H9 (cell line): ENCODE measurements around the gene MGAT5. TPM values are rescaled to one million over a fixed set of nuclear protein-coding genes. Genes with fewer than 3 reads are reported as not detected.

Source experiments
- DNase-seq: peaks from one replicate; pipeline ENCODE4 v3.0.0-alpha.2; 2017
- H2AFZ ChIP-seq: one replicate; pipeline ENCODE4 v1.6.1; 2013; ENCODE audit warnings: mild to moderate bottlenecking, low read length, control low read depth, moderate library complexity
- H2AK5ac ChIP-seq: 2 replicates; pipeline ENCODE4 v1.6.1; 2013; ENCODE audit warnings: low read length, control low read depth, mixed read lengths; ENCODE audit not compliant: insufficient read length
- H2BK120ac ChIP-seq: one replicate; pipeline ENCODE4 v1.6.1; 2013; ENCODE audit warnings: low read depth, mild to moderate bottlenecking, low read length, control low read depth, inconsistent platforms; ENCODE audit not compliant: poor library complexity, severe bottlenecking
- H2BK12ac ChIP-seq: 2 replicates; pipeline ENCODE4 v1.6.1; 2013; ENCODE audit warnings: low read length, control low read depth, mixed read lengths, low read depth; ENCODE audit not compliant: insufficient read length
- H2BK15ac ChIP-seq: 2 replicates; pipeline ENCODE4 v1.6.1; 2013; ENCODE audit warnings: low read depth, low read length, control low read depth
- H2BK20ac ChIP-seq: one replicate; pipeline ENCODE4 v1.6.1; 2013; ENCODE audit warnings: low read depth, mild to moderate bottlenecking, low read length, control low read depth, inconsistent platforms; ENCODE audit not compliant: poor library complexity, severe bottlenecking
- H2BK5ac ChIP-seq: 2 replicates; pipeline ENCODE4 v1.6.1; 2013; ENCODE audit warnings: low read length, control low read depth, mixed read lengths; ENCODE audit not compliant: insufficient read length
- H3K14ac ChIP-seq: 2 replicates; pipeline ENCODE4 v1.6.1; 2013; ENCODE audit warnings: low read length, control low read depth; ENCODE audit not compliant: insufficient read depth
- H3K18ac ChIP-seq: 2 replicates; pipeline ENCODE4 v1.6.1; 2013; ENCODE audit warnings: low read depth, mild to moderate bottlenecking, mixed read lengths, low read length, control low read depth; ENCODE audit not compliant: insufficient read length
- H3K23ac ChIP-seq: 2 replicates; pipeline ENCODE4 v1.6.1; 2013; ENCODE audit warnings: low read length, control low read depth, mixed read lengths, low read depth; ENCODE audit not compliant: insufficient read length
- H3K23me2 ChIP-seq: 2 replicates; pipeline ENCODE4 v1.6.1; 2013; ENCODE audit warnings: low read depth, mild to moderate bottlenecking, mixed read lengths, low read length, control low read depth; ENCODE audit not compliant: insufficient read length, poor library complexity, severe bottlenecking
- H3K27ac ChIP-seq: 2 replicates; pipeline ENCODE4 v1.5.1; 2013; ENCODE audit warnings: low read length, control low read depth, mixed read lengths, low read depth; ENCODE audit not compliant: insufficient read length
- H3K27me3 ChIP-seq: 2 replicates; pipeline ENCODE4 v1.6.1; 2013; ENCODE audit warnings: low read length, control low read depth, inconsistent platforms; ENCODE audit not compliant: insufficient read depth
- H3K4ac ChIP-seq: 2 replicates; pipeline ENCODE4 v1.6.1; 2013; ENCODE audit warnings: low read depth, mild to moderate bottlenecking, control low read depth, inconsistent platforms, low read length, moderate library complexity
- H3K4me1 ChIP-seq: 2 replicates; pipeline ENCODE4 v1.6.1; 2013; ENCODE audit warnings: low read length, control low read depth, inconsistent platforms; ENCODE audit not compliant: insufficient read depth
- H3K4me2 ChIP-seq: 2 replicates; pipeline ENCODE4 v1.6.1; 2013; ENCODE audit warnings: low read length, control low read depth, mixed read lengths; ENCODE audit not compliant: insufficient read length, insufficient read depth
- H3K56ac ChIP-seq: 2 replicates; pipeline ENCODE4 v1.6.1; 2013; ENCODE audit warnings: low read depth, mild to moderate bottlenecking, mixed read lengths, low read length, control low read depth; ENCODE audit not compliant: insufficient read length
- H3K79me1 ChIP-seq: 2 replicates; pipeline ENCODE4 v1.6.1; 2013; ENCODE audit warnings: low read depth, mild to moderate bottlenecking, moderate library complexity, low read length, control low read depth, inconsistent platforms; ENCODE audit not compliant: insufficient read depth, poor library complexity, severe bottlenecking
- H3K79me2 ChIP-seq: 2 replicates; pipeline ENCODE4 v1.6.1; 2013; ENCODE audit warnings: low read length, control low read depth, inconsistent platforms; ENCODE audit not compliant: insufficient read depth
- H3K9ac ChIP-seq: 2 replicates; pipeline ENCODE4 v1.6.1; 2013; ENCODE audit warnings: low read length, control low read depth, mixed read lengths; ENCODE audit not compliant: insufficient read length; ENCODE audit errors: extremely low read depth
- H3K9me3 ChIP-seq: one replicate; pipeline ENCODE4 v1.6.1; 2013; ENCODE audit warnings: low read depth, low read length, inconsistent platforms; ENCODE audit not compliant: control insufficient read depth
- H3T11ph ChIP-seq: one replicate; pipeline ENCODE4 v1.6.1; 2013; ENCODE audit warnings: mild to moderate bottlenecking, low read length, control low read depth, inconsistent platforms
- H4K20me1 ChIP-seq: one replicate; pipeline ENCODE4 v1.6.1; 2013; ENCODE audit not compliant: control insufficient read depth, insufficient read length, insufficient read depth
- H4K5ac ChIP-seq: 2 replicates; pipeline ENCODE4 v1.6.1; 2013; ENCODE audit warnings: low read depth, mild to moderate bottlenecking, mixed read lengths, low read length, control low read depth; ENCODE audit not compliant: insufficient read length
- H4K8ac ChIP-seq: replicated peaks from 2 replicates; pipeline ENCODE4 v1.6.1; 2013; ENCODE audit warnings: low read length, control low read depth, mixed read lengths, low read depth; ENCODE audit not compliant: insufficient read length
- H4K91ac ChIP-seq: 2 replicates; pipeline ENCODE4 v1.6.1; 2013; ENCODE audit warnings: low read depth, mild to moderate bottlenecking, moderate library complexity, mixed read lengths, low read length, control low read depth; ENCODE audit not compliant: insufficient read length
- H3K27ac Mint-ChIP-seq, 3 experiments: 2 replicates in 2 of 3; 3 replicates in 1 of 3; pipeline ENCODE4 v1.8.0; 2020 to 2021; ENCODE audit warnings: mixed read lengths in 3 of 3, mild to moderate bottlenecking in 1 of 3, moderate library complexity in 1 of 3
- H3K27me3 Mint-ChIP-seq: 2 replicates; pipeline ENCODE4 v1.8.0; 2021; ENCODE audit warnings: low read depth, mild to moderate bottlenecking, moderate library complexity, mixed read lengths
- H3K36me3 Mint-ChIP-seq, 3 experiments: 2 replicates in 2 of 3; 3 replicates in 1 of 3; pipeline ENCODE4 v1.8.0; 2020 to 2021; ENCODE audit warnings: low read depth in 3 of 3, mixed read lengths in 3 of 3; ENCODE audit not compliant: insufficient read depth in 1 of 3
- H3K4me1 Mint-ChIP-seq, 2 experiments: 2 replicates each; pipeline ENCODE4 v1.8.0; 2020; ENCODE audit warnings: mixed read lengths in 2 of 2
- H3K4me3 Mint-ChIP-seq, 2 experiments: 2 replicates in 1 of 2; 3 replicates in 1 of 2; pipeline ENCODE4 v1.8.0; 2020 to 2021; ENCODE audit warnings: mild to moderate bottlenecking in 2 of 2, mixed read lengths in 2 of 2, moderate library complexity in 1 of 2
- H3K9me3 Mint-ChIP-seq, 2 experiments: 2 replicates in 1 of 2; 3 replicates in 1 of 2; pipeline ENCODE4 v1.8.0; 2020; ENCODE audit warnings: mild to moderate bottlenecking in 2 of 2, mixed read lengths in 2 of 2, moderate library complexity in 1 of 2
- WGBS: extraction: QIAGEN DNeasy Blood & Tissue Kit; methylation state at CpG from one replicate; pipeline ENCODE4 v1.1.7; 2013; ENCODE audit warnings: missing lambda C conversion rate, low lambda C conversion rate, mixed read lengths; ENCODE audit not compliant: insufficient read length; ENCODE audit errors: extremely low coverage; 5-methylcytosine and 5-hydroxymethylcytosine counted together
- total RNA-seq: library from RNA; stranded (reverse); gene quantifications from 2 replicates; pipeline ENCODE4 v1.2.1, GENCODE V29; 2021
- TF ChIP-seq, protein P1 (sequence below): fragments of 200-600 bp; sonication (generic); conservative IDR thresholded peaks from 3 replicates; pipeline ENCODE4 v1.8.0; 2021; ENCODE audit warnings: antibody characterized with exemption, mild to moderate bottlenecking

MGAT5 gene
- total RNA-seq, 1 experiment from 2014 or later: 25.7 TPM

DNA sequence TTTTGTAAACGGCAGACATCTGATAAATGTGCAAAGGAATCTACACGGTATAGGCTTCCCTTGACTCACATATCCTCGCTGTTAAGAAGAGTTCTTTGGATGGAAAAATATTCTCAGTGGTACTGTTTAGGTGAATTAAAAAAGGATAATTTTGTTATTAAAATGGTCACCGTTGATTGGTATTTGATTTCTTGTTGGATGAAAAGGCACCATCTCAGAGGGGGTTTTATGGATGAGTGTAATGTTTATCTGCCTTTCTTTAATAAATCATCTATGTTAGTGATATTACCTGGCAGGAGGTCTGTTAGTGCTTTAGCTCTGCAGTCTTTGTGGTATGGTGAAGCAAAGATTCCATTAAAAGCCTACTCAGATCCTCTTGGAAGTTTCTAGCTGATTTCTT is 92.3 kb downstream of the MGAT5 start:
- Mint-ChIP-seq H3K36me3 (peaks cover 0 to 4% (median 0%) of the 10 kb centered on the region in 3 experiments; a peak in 3 of 7 replicates), H3K4me1 (no peaks in the 10 kb centered on the region), H3K27me3 (no peaks in the 10 kb centered on the region), H3K4me3 (no peak overlapping the region), H3K9me3 (no peaks in the 10 kb centered on the region), H3K27ac (no peak overlapping the region)
- Histone ChIP-seq H3K18ac (no peak overlapping the region), H2BK12ac (no peak overlapping the region), H3K9me3 (no peaks in the 10 kb centered on the region), H2AK5ac (no peak overlapping the region), H3K23me2 (no peaks in the 10 kb centered on the region), H2BK20ac (no peak overlapping the region), H3K4ac (no peak overlapping the region), H3K23ac (no peak overlapping the region), H3K27ac (no peak overlapping the region), H3K27me3 (no peaks in the 10 kb centered on the region), H3K4me2 (no peak overlapping the region), H4K20me1 (no peaks in the 10 kb centered on the region), H4K8ac (no peak overlapping the region), H3K56ac (no peak overlapping the region), H3K4me1 (no peaks in the 10 kb centered on the region), H2BK15ac (no peak overlapping the region), H3K79me1 (no peaks in the 10 kb centered on the region), H3K79me2 (no peaks in the 10 kb centered on the region), H4K5ac (no peak overlapping the region), H2BK120ac (no peak overlapping the region), H3T11ph (no peak overlapping the region), H3K14ac (no peak overlapping the region), H3K9ac (no peak overlapping the region), H2BK5ac (no peak overlapping the region), H2AFZ (no peak overlapping the region), H4K91ac (no peak overlapping the region)
- no peak for DNase-seq
- TF ChIP-seq, protein P1, sequence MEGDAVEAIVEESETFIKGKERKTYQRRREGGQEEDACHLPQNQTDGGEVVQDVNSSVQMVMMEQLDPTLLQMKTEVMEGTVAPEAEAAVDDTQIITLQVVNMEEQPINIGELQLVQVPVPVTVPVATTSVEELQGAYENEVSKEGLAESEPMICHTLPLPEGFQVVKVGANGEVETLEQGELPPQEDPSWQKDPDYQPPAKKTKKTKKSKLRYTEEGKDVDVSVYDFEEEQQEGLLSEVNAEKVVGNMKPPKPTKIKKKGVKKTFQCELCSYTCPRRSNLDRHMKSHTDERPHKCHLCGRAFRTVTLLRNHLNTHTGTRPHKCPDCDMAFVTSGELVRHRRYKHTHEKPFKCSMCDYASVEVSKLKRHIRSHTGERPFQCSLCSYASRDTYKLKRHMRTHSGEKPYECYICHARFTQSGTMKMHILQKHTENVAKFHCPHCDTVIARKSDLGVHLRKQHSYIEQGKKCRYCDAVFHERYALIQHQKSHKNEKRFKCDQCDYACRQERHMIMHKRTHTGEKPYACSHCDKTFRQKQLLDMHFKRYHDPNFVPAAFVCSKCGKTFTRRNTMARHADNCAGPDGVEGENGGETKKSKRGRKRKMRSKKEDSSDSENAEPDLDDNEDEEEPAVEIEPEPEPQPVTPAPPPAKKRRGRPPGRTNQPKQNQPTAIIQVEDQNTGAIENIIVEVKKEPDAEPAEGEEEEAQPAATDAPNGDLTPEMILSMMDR: no peak
- WGBS: 100% methylated on average over 1 of the region's 4 CpGs
